ENCODE measurements around the gene SLC29A1. TPM values are rescaled to one million over a fixed set of nuclear protein-coding genes. Genes with fewer than 3 reads are reported as not detected.
A peak's percentile ranks its signal among the peaks of the same experiment; 100 is the strongest.

Gene SLC29A1
- polyA plus RNA-seq, 5 donors, result 21.9 to 33.2 (median 26.2) TPM

- no peak for DNase-seq
Observed at GRCh38 chr6:44254191-44255104, 31.1 kb downstream of the SLC29A1 start.

- no peak for DNase-seq
Observed at GRCh38 chr6:44255105-44255808, 31.9 kb downstream of the SLC29A1 start.

- DNase-seq, result no peak
Observed at GRCh38 chr6:44255871-44256774, 32.7 kb downstream of the SLC29A1 start.

GRCh38 chr6:44256775-44257024 lies 33.3 kb downstream of the SLC29A1 start:
- no peak for DNase-seq

GRCh38 chr6:44257025-44257752 lies 33.8 kb downstream of the SLC29A1 start, which contains the start of gene SLC35B2:
Gene SLC35B2 (minus strand): TSS chr6:44257528. CDS start chr6:44257410, 118 bp downstream.
- DNase-seq, result peak; percentile 79 to 84

- DNase-seq, result no peak
Observed at GRCh38 chr6:44257753-44258324, 34.4 kb downstream of the SLC29A1 start.

- no peak for DNase-seq
Observed at GRCh38 chr6:44258325-44258863, 35.0 kb downstream of the SLC29A1 start.

GRCh38 chr6:44258921-44259320 lies 35.5 kb downstream of the SLC29A1 start:
- DNase-seq, result no peak

GRCh38 chr6:44260011-44260410 lies 36.6 kb downstream of the SLC29A1 start:
- no peak for DNase-seq

- no peak for DNase-seq
Observed at GRCh38 chr6:44260451-44261297, 37.3 kb downstream of the SLC29A1 start.

- no peak for DNase-seq
Observed at GRCh38 chr6:44261581-44261980, 38.2 kb downstream of the SLC29A1 start.

- no peak for DNase-seq
Observed at GRCh38 chr6:44262467-44263353, 39.3 kb downstream of the SLC29A1 start.

GRCh38 chr6:44263354-44264100 lies 40.1 kb downstream of the SLC29A1 start:
- DNase-seq, result no peak

GRCh38 chr6:44264154-44265006 lies 41.0 kb downstream of the SLC29A1 start:
- DNase-seq, result no peak

GRCh38 chr6:44265007-44265721 lies 41.8 kb downstream of the SLC29A1 start, which contains the start of gene NFKBIE:
Gene NFKBIE (minus strand): TSS chr6:44265551. CDS start chr6:44265346, 205 bp downstream.
- DNase-seq, result peak; percentile 92 to 93

GRCh38 chr6:44265722-44266233 lies 42.4 kb downstream of the SLC29A1 start:
- no peak for DNase-seq

All from right lung (tissue), 5 donors.